NCI-H2107 treated with DMSO at 0.1 percent for 48 hours (cell line): Measurements from ENCODE around the gene CLK2.
"Not testable (repeated sequence)": the region's sequence is repeated elsewhere in the genome, so short reads cannot be mapped to it uniquely, and the experiment has no call there.

Source experiments
- DNase-seq: peaks from one replicate; lab custom pipeline; 2025; ENCODE audit not compliant: unreplicated experiment; lab: John Stamatoyannopoulos, UW

The CLK2 gene

DNA sequence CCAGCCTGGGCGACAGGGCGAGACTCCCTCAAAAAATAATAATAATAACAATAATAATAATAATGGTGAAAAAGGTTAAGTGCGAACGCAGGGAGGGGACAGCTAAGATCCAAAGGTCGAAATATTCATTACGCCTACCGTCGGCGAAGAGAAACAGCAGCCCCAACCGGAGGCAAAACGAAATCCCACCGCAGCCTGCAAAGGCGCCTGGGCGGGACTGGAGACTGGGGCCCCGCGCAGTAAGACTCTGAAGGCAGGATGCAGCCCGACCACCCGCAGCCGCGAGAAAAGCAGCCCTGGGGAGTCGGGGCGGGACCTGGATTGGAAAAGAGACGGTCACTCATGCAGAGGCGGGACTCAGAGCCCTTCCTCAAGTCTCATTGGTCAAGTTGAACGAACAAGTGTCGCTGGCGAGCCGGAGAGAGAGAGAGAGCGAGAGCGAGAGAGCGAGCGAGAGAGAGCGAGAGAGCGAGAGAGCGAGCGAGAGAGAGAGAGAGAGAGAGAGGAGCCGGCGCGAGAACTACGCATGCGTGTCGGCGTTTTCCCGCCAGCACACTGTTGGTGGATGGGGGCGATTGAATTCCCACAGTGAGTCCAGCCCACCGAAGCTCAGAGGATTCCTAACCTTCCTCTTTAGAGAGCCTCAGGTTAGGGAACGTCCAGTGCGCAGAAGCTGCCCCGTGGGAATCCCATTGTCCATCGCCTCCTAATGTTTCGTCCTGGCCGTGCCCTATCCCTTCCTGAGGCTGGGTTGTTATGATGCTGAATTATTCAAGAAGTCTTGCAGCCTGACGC is 28.7 kb downstream of the CLK2 start:
- peak; percentile 99 for DNase-seq

DNA sequence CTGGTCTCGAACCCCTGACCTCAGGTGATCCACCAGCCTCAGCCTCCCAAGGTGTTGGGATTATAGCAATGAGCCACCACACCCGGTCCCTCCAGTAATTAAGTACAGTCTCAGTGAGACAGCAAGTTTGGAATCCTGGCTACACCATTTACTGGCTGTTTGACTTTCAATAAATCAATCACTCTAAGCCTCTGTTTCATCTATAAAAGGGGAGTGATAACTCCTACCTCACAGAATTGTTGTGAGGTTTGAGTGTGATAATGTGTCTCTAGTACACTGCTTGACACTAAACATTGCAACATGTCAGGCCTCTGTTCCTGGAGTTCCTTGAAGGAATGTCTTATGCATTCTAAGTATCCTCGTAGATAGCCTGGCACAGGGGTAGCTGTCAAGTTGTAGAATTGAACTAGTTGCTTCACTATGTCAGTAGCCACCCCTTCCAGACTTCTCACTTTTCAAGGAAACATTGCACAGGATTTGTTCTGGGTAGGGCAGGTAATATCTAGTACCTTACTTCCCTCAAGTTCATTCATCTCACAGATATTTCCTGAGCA is 30.4 kb downstream of the CLK2 start:
- DNase-seq = no peak

DNA sequence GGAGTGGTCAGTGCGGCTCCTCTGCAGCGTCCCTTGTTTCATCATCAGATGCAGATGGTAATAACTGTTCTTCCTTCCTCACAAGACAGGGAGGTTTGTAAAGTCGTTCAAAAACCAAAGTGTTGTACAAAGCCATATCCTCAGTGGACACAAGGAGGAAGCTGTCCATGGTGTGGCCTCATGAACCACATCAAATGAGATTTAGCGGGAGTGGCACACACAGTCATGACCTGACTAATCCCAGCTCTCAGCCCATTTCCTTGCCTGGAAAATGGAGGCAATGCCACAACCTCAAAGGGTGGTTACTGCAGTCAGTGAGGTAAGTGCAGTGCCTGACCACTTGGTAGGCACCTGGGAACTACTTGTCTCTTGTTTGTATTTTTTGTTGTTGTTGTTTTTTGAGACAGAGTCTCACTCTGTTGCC is 31.5 kb downstream of the CLK2 start:
- DNase-seq = no peak

DNA sequence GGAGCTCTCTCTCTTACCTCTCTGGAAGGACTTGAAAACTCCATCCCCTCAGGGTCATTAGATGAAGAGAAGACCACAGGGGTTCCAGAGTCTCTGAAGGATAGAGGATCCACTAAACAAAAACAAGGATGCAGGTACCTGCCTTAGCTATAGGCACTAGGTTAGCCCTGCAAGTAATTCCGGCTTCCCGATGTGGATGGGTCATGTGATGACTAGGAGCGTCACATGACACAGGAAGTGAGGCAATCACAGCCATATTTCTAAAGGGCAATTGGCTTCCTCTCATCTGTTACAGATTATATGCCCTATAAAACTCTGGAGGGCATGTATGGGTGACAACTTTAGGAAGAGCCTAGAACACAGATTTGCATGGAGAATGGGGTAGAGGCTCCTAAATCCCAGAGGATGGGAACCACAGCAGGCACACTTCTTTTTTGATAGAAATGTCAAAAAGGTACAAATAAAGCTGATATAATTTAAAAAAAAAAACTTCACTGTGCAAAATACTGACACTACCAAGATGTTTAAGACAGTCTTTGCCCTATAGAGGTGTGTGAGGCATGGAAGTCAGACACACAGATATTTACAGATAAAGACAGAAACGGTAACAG is 32.1 kb downstream of the CLK2 start:
- DNase-seq = peak; percentile 79

DNA sequence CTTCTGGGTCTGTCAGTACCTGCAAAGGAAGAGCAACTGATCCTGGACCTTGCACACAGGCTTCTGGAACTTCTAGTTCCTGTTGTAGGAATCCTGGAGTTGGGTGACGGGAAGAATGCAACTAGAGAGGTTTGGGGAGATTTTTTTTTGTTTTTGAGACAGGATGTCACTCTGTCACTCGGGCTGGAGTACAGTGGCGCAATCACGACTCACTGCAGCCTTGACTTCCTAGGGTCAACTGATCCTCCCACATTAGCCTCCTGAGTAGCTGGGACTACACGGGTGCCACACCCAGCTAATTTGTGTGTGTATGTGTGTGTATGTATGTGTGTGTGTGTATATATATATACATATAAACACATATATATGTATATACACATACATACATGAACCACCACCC is 36.9 kb downstream of the CLK2 start:
- DNase-seq = no peak

DNA sequence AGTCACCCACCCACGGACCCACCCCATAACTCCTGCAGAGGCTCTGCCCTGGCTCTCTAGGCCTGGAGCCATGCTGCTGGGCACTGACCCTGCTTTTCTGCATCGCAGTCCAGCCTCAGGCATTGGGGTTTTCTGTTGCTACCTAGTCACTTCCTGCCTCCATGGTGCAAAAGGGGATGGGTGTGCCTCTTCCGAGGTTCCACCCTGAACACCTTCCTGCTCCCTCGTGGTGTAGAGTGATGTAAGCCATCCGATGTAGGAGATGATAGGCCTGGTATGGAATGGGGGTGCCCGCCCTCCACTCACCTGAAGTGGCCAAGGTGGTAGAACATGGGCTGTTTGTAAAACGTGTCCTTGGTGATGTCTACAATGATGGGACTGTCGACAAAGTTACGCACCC is 37.9 kb downstream of the CLK2 start:
- DNase-seq = not testable (repeated sequence)

DNA sequence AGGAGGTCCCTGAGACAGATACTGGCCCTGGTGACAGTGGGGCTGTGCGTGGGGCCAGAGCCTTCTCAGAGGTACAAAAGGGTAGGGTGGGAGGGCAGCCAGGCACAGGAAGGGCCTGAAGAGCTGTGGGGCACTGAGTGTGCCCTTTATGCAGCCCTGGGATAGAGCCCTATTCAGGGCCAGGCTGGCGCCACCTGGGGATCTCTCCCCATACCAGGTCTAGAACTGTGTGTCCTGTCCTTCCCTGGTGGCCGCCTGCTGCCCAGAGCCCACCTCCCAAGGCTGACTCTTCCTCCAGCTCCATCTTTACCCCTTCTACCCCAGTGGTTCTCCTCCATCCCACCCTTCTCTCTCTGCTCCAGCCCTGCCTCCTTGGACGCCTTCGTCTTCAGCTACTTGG is 39.8 kb downstream of the CLK2 start:
- not testable (repeated sequence) for DNase-seq

DNA sequence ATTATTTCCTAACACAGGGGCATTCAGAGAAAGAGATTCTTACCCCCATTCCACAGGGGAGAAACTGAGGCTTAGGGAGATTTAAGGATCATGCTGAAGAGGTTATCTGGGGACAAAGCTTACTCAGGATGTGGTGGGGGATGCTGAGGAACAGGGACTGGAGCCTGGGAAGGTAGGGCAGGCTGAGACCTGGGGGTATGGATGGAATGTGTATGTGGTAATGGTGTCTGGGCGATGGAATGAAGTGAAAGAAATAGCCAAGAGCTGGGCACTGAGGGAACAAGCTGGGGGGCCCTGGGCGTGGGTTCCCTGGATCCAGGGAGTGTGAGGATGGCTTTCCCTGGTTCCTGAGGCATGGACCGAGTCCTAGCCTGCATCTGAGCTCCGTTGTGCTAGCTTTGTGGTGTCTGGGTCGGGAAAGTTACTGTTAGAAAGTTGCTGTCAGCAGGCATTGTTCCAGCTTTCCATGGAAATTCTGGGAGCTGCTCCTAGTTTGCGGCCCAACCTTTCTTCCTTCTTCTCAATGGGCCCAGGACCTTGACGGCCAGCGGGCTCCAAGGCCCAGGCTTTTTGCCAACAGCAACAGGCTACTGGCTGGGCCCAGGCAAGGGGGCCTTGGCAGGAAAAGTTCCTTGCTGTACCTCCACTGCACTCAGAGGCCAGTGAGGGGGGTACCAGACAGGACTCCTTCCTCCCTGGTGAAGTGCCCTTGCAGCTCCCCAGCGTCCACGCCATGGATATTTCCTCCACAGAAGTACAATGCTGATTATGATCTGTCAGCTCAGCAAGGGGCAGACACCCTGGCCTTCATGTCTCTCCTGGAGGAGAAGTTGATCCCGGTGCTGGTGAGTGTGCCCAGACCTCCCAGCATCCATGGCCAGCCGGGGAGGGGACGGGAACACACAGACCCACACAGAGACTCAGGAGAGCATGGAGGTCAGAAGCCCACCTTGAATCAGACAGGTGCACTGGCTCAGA is 41.0 kb downstream of the CLK2 start:
- not testable (repeated sequence) for DNase-seq

DNA sequence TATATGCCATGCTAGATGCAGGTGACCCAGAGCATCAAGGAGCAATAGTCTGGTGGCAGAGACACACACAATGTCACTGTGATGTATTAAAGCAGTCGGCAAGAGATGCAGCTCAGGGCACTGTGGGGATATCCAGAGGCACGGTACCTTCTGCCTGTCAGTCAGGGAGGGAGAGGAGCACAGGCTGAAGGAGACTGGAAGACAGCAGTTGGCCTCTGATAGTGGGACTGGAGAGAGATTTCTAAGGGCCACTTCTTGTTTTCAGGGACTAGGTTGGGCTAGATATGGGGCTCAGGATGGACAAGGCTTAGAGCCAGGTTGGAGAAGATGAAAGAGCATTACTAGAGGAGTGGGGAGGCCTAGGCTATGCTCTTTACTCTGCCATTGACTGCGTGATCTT is 42.0 kb downstream of the CLK2 start:
- DNase-seq = not testable (repeated sequence)

DNA sequence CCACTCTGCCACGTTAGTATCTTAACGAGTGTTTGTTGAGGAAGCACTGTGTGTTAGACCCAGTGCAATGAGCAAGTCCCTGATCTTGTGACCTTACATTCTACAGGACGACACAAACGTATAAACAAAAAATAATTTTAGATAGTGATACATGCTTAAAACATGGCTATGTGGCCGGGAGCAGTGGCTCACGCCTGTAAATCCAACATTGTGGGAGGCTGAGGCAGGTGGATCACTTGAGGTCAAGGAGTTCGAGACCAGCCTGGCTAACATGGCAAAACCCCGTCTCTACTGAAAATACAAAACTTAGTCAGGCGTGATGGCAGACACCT is 45.2 kb downstream of the CLK2 start:
- no peak for DNase-seq

DNA sequence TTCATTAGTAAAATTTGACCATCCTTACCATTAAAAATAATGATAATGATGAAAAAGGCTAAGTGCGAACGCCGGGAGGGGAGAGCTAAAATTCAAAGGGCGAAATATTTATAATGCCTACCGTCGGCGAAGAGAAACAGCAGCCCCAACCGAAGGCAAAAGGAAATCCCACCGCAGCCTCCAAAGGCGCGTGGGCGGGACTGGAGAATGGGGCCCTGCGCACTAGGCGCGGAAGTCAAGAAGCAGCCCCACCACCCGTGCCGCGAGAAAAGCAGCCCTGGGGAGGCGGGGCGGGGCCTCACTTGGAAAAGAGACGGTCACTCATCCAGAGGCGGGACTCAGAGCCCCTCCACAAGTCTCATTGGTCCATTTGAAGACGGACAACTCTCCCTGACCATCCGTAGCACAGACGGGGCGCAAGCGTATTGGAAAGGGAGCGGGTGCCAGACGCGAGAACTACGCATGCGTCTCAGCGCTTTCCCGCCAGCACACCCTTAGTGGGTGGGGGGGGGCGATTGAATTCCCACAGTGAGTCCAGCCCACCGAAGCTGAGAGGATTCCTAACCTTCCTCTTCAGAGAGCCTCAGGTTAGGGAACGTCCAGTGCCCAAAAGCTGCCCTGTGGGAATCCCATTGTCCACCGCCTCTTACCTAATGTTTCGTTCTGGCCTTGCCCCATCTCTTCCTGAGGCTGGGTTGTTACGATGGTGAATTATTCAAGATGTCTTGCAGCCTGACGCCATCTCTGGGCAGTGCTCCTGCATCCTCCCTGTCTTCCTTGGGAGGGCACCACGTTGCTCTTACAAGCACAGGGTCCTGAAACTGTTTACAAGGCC is 45.8 kb downstream of the CLK2 start:
- DNase-seq = peak; percentile 99

DNA sequence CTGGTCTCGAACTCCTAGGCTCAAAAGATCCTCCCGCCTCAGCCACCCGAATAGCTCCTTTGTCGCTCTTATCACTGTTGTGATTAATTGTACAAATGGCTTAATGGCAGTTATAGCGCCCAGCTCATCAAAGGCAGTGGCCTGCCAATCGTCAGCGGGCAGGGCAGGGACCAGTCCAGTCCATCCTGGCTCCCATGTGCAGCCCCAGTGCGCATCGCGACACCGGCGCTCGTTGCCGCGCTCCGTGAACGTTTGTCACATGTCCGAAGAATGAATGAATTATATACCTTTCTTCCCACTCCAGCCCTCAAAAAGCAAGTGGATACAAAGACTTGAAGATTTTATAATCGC is 46.4 kb downstream of the CLK2 start:
- DNase-seq = peak; percentile 55

DNA sequence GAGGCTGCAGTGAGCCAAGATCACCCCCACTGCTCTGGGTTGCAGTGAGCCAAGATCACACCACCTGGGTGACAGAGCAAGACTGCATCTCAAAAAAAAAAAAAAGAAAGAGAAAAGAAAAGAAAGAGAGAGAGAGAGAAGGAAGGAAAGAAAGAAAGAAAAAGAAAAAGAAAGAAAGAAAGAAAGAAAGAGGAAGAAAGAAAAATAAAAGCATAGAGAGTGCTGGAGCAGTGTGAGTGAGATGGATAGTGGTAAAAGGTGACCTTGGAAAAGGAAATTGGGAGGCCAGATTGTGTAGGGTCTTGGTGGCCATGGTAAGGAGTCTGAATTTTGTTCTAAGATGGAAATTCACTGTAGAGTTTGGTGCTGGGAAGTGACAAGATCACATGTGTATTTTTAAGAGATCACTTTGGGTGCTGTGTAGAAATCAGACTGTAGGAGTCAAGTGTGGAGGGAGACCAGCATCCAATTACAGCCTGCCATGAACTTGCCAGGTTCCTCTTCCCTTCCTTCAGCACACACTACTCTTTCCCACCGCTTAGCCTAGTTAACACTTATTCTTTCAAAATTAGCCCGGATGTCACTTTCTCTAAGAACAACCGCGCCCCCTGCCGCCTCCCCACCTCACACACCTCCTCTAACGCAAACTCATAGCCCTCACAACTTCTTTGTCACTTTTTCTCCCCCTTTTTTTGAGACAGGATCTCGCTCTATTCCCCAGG is 47.0 kb downstream of the CLK2 start:
- DNase-seq = peak; percentile 89

DNA sequence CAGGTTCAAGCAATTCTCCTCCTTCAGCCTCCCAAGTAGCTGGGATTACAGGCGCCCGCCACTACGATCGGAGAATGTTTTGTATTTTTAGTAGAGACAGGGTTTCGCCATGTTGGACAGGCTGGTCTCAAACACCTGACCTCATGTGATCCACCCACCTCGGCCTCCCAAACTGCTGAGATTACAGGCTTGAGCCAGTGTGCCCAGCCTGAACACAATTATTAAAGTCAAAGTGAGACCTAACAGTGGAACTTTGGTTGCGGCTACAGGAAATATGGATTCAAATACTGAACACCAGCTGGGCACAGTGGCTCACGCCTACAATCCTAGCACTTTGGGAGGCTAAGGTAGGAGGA is 47.9 kb downstream of the CLK2 start:
- DNase-seq = not testable (repeated sequence)

DNA sequence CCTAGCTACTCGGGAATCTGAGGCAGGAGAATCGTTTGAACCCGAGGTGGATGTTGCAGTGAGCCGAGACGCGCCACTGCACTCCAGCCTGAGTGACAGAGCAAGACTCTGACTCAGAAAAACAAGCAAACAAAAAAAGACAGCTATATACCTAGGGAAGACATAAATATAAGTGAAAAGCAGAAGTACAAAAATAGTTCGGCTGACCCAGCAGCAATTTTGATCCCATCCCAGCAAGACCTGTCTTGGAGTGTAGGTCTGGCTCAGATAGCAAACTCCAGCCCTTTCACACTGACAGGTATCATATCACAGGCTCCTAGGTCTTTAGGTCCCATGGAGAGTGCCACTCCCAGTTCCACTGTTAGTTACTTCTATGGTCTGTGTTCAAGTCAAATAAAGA is 50.3 kb downstream of the CLK2 start:
- no peak for DNase-seq

DNA sequence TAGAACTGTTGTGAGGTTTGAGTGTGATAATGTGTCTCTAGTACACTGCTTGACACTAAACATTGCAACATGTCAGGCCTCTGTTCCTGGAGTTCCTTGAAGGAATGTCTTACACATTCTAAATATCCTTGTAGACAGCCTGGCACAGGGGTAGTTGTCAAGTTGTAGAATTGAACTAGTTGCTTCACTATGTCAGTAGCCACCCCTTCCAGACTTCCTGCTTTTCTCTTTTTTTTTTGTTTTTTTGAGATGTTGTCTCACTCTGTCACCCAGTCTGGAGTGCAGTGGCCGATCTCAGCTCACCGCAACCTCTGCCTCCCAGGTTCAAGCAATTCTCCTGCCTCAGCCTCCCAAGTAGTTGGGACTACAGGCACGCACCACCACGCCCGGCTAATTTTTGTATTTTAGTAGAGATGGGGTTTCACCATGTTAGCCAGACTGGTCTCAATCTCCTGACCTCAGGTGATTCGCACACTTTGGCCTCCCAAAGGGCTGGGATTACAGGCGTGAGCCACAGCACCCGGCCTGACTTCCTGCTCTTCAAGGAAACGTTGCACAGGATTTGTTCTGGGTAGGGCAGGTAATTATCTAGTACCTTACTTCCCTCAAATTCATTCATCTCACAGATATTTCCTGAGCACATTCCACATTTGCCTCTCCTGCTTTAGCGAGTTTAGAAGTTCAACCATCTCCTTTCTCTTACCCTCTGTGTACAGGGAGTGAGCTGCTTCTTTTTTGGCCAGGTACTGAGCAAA is 52.9 kb downstream of the CLK2 start:
- DNase-seq = not testable (repeated sequence)

DNA sequence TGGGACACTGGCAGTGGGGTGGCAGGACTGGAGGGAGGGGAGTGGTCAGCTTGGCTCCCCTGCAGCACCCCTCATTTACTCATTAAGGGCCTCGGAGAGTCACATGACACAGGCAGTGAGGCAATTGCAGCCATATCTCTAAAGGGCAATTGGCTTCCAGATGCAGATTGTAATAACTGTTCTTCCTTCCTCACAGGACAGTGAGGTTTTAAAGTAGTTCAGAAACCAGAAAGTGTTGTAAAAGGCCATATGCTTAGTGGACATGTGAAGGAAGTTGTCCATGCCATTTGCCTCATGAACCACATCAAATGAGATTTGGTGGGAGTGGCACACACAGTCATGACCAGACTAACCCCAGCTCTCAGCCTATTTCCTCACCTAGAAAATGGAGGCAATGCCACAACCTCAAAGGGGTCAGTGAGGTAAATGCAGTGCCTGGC is 53.7 kb downstream of the CLK2 start:
- no peak for DNase-seq

DNA sequence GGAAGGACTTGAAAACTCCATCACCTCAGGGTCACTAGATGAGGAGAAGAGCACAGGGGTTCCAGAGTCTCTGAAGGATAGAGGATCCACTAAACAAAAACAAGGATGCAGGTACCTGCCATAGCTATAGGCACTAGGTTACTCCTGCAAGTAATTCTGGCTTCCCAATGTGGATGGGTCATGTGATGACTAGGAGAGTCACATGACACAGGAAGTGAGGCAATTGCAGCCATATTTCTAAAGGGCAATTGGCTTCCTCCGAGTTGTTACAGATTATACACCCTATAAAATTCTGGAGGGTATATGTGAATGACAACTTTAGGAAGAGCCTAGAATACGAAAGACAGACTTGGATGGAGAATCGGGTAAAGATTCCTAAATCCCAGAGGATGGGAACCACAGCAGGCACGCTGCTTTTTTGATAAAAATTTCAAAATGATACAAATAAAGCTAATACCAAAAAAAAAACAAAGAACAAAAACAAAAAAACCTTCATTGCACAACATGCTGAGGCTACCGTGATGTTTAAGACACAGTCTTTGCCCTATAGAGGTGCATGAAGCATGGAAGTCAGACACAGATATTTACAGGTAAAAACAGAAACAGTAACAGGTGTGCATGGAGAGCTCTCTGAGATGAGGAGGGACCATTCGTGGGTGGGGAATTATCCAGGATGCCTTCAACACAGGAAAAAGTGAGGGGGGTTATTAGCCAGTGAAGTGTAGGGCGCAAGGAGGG is 54.3 kb downstream of the CLK2 start:
- peak; percentile 36 for DNase-seq

DNA sequence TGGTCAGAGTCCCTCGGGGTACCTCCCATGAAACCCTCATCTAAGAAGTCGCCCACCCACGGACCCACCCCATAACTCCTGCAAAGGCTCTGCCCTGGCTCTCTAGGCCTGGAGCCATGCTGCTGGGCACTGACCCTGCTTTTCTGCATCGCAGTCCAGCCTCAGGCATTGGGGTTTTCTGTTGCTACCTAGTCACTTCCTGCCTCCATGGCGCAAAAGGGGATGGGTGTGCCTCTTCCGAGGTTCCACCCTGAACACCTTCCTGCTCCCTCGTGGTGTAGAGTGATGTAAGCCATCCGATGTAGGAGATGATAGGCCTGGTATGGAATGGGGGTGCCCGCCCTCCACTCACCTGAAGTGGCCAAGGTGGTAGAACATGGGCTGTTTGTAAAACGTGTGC is 58.6 kb downstream of the CLK2 start:
- not testable (repeated sequence) for DNase-seq
